Body of pancreas (tissue), 4 donors: ENCODE results near the gene CD300H. TPM values are rescaled to one million over a fixed set of nuclear protein-coding genes. Genes with fewer than 3 reads are reported as not detected.

Experiments
- ATAC-seq: fragments of 150-250 bp; one replicate; pipeline ENCODE4 v1.9.1; 2016
- DNase-seq, 4 donors: peaks; one replicate each; pipeline ENCODE4 v3.0.0-alpha.2; 2019
- H3K27ac ChIP-seq, 4 donors: fragments of 200-600 bp; sonication (generic); 1 replicate in 3 of 4; 2 replicates in 1 of 4; pipeline versions ENCODE4 v1.5.1 to v1.6.1; 2016 to 2019; ENCODE audit warnings: mild to moderate bottlenecking in 1 of 4, mixed read lengths in 1 of 4, moderate library complexity in 1 of 4
- H3K27me3 ChIP-seq, 2 donors: fragments of 200-600 bp; sonication (generic); one replicate each; pipeline ENCODE4 v1.6.0; 2016; ENCODE audit warnings: mild to moderate bottlenecking in 1 of 2
- H3K36me3 ChIP-seq, 2 donors: fragments of 200-600 bp; sonication (generic); replicated peaks in 1 of 2; 2 replicates each; pipeline ENCODE4 v1.5.1; 2016; ENCODE audit warnings: low read depth in 2 of 2; ENCODE audit not compliant: insufficient read depth in 1 of 2
- H3K4me1 ChIP-seq: fragments of 200-600 bp; sonication (generic); one replicate; pipeline ENCODE4 v1.6.0; 2016
- H3K4me3 ChIP-seq, 2 donors: fragments of 200-600 bp; sonication (generic); 1 replicate in 1 of 2; 2 replicates in 1 of 2; pipeline ENCODE4 v1.5.1; 2016 to 2019
- H3K9me3 ChIP-seq, 3 donors: fragments of 200-600 bp; sonication (generic); 1 replicate in 2 of 3; 2 replicates in 1 of 3; pipeline ENCODE4 v1.5.1; 2016
- POLR2A ChIP-seq, 3 donors: fragments of 450-650 bp; IDR thresholded peaks; one replicate each; pipeline ENCODE4 v1.6.1; 2016; ENCODE audit warnings: antibody characterized with exemption in 3 of 3, mild to moderate bottlenecking in 2 of 3
- WGBS, 2 donors: methylation state at CpG; one replicate each; pipeline ENCODE4 v1.1.5; 2017; 5-methylcytosine and 5-hydroxymethylcytosine counted together
- intact Hi-C: fragments of 100-400 bp; cut with DNase I; formaldehyde crosslinking; loops from one replicate; pipeline ENCODE4 v1.15.1; 2023
- total RNA-seq, 2 donors: library from RNA; depleted of rRNA; stranded (reverse); fragments of >200 nt; gene quantifications; one replicate each; pipeline ENCODE4 v1.1.0, GENCODE V29; 2016
- TF ChIP-seq, protein P1 (sequence below), 7 experiments: fragments of 450-650 bp in 4 of 7; fragments of 200-600 bp in 3 of 7; sonication (generic) in 3 of 7; IDR thresholded peaks; one replicate each; pipeline ENCODE4 v1.5.1; 2016 to 2019; ENCODE audit warnings: antibody characterized with exemption in 7 of 7

The CD300H gene
- not detected for total RNA-seq

DNA sequence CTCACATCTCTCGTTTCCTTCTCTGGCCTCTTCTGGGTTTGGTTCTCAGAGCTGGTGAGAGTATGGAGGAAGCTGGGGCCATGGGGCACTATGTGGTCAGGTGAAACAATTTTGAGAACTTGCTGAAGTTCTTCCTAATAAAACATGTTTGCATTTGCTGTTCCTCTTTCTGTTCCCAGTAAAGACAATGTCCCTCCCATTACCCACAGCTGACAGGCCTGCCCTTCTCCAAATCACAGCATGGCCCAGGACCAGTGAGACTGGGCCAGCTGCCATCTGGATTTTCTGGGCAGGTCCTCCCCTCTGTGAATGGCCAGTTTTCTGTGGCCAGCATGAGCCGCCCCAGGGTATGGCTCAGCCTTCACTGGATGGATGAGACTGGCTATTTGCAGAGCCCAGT lies at the start of gene CD300H:
CD300H (minus strand) TSS at position 113 of the 400 bp plus-strand sequence.
- Histone ChIP-seq H3K27me3 (no peaks in the 10 kb centered on the region), H3K36me3 (no peaks in the 10 kb centered on the region), H3K9me3 (no peaks in the 10 kb centered on the region), H3K27ac (no peak within 1 kb of the TSS), H3K4me3 (no peak within 1 kb of the TSS), H3K4me1 (no peaks in the 10 kb centered on the region)
- WGBS, 2 donors = 64 to 67% methylated on average over 2 of the region's 2 CpGs
- intact Hi-C loops = no loop called here
- TF ChIP-seq, protein P1, sequence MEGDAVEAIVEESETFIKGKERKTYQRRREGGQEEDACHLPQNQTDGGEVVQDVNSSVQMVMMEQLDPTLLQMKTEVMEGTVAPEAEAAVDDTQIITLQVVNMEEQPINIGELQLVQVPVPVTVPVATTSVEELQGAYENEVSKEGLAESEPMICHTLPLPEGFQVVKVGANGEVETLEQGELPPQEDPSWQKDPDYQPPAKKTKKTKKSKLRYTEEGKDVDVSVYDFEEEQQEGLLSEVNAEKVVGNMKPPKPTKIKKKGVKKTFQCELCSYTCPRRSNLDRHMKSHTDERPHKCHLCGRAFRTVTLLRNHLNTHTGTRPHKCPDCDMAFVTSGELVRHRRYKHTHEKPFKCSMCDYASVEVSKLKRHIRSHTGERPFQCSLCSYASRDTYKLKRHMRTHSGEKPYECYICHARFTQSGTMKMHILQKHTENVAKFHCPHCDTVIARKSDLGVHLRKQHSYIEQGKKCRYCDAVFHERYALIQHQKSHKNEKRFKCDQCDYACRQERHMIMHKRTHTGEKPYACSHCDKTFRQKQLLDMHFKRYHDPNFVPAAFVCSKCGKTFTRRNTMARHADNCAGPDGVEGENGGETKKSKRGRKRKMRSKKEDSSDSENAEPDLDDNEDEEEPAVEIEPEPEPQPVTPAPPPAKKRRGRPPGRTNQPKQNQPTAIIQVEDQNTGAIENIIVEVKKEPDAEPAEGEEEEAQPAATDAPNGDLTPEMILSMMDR (IDR thresholded peaks at IDR 0.05) = no peak
- TF ChIP-seq POLR2A (IDR thresholded peaks at IDR 0.05) = no peak
- DNase-seq (peak in 1 of 4 donors; percentile 23), ATAC-seq (no peak)

DNA sequence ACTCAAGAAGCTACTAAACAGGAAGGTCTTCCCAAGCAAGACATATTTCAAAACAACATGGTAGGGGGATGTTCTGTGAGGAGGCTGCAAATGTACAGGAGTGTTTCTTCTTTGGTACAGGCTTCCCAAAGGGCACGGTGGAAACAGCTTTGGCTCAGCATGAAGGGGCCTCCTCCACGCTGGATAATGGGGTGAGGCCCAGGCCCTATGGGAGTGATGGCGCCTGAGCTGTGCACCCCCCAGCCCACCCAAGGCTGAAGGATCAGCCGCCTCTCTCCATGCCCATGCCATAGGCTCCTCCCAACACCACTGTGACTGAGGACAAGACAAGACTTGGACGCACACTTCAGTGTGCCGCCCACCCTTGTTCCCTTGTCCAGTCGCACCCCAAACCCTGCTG lies 49.4 kb upstream of the CD300H start:
- ATAC-seq (no peak), DNase-seq (no peak)
- Histone ChIP-seq H3K4me1 (no peaks in the 10 kb centered on the region), H3K36me3 (no peaks in the 10 kb centered on the region), H3K27ac (no peak overlapping the region), H3K4me3 (no peak overlapping the region), H3K27me3 (no peaks in the 10 kb centered on the region), H3K9me3 (no peaks in the 10 kb centered on the region)
- 74 to 87% methylated on average over 6 to 7 of the region's 7 CpGs for WGBS, 2 donors
- intact Hi-C loops = no loop called here
- TF ChIP-seq, protein P1 (IDR thresholded peaks at IDR 0.05) = no peak
- TF ChIP-seq POLR2A (IDR thresholded peaks at IDR 0.05) = no peak

DNA sequence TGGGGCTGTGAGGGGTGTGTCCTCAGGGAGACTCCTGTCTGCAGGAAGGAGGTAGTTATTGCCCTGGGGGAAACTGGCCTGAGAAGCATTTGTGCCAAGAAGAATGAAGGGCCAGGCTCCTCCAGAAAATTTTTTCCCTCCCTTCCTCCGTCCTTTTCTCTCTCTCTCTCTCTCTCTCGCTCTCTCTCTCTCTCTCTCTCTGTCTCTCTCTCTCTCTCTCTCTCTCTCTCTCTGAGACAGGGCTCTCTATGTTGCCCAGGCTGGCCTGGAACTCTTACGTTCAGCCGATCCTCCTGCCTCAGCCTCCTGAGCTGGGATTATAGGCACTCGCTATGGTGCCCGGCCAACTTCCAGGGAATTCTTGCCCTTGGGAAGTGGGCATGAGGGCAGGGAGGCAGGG lies 44.7 kb upstream of the CD300H start:
- TF ChIP-seq, protein P1 (IDR thresholded peaks at IDR 0.05) = no peak
- TF ChIP-seq POLR2A (IDR thresholded peaks at IDR 0.05) = no peak
- Histone ChIP-seq H3K4me1 (no peaks in the 10 kb centered on the region), H3K4me3 (no peak overlapping the region), H3K27me3 (no peaks in the 10 kb centered on the region), H3K9me3 (no peaks in the 10 kb centered on the region), H3K36me3 (no peaks in the 10 kb centered on the region), H3K27ac (no peak overlapping the region)
- 59 to 65% methylated on average over 6 of the region's 6 CpGs for WGBS, 2 donors
- intact Hi-C loops = no loop called here
- no peak for DNase-seq
- ATAC-seq = no peak

DNA sequence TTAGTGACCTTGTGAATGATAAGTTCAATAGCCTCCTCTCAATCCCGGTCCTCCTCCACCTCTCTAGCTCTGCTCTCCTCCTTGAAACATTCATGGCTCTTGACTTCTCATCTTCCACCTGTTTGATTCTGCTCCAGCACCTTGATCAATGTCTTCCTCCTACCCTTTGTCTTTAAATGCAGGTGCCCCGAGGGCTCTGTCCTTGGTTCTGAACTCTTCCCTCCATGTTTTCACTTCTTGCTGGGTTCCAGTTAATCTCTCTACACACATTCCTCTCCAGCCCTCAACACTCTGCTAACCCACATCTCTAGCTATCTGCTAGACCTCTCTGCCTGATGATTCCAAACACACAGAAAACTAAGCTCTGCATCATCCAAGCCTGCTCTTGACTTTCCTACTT lies 42.8 kb upstream of the CD300H start:
- H3K4me1 ChIP-seq = no peaks in the 10 kb centered on the region
- no peaks in the 10 kb centered on the region for H3K36me3 ChIP-seq
- ATAC-seq (no peak), DNase-seq (no peak)
- H3K27ac ChIP-seq = no peak overlapping the region
- H3K9me3 ChIP-seq = no peaks in the 10 kb centered on the region
- TF ChIP-seq, protein P1 (IDR thresholded peaks at IDR 0.05) = no peak
- TF ChIP-seq POLR2A (IDR thresholded peaks at IDR 0.05) = no peak
- H3K4me3 ChIP-seq = no peak overlapping the region
- 22 to 35% methylated on average over 2 of the region's 2 CpGs for WGBS, 2 donors
- intact Hi-C loops = no loop called here
- H3K27me3 ChIP-seq = no peaks in the 10 kb centered on the region

DNA sequence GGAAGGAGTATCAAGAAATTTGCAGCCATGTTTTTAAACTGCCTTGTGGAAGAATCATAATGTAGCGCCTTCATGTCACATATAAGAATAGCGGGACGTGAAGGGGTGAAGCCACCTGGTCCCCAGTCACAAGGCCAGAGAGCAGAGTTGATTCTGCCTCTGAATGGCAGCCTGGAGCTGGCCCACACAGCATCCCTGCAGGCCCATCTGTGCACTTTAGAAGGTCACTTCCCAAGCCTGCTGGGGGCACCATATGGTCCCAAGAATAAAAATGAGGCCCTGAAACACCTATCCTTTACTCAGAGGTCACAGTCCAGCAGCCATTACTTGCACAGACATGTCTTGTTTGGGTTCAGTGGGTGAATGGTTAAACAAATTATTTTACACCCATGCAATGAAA lies 41.2 kb upstream of the CD300H start:
- Histone ChIP-seq H3K4me1 (no peaks in the 10 kb centered on the region), H3K9me3 (no peaks in the 10 kb centered on the region), H3K4me3 (no peak overlapping the region), H3K27me3 (no peaks in the 10 kb centered on the region), H3K36me3 (no peaks in the 10 kb centered on the region), H3K27ac (no peak overlapping the region)
- ATAC-seq (no peak), DNase-seq (no peak)
- intact Hi-C loops = no loop called here
- 92 to 95% methylated on average over 3 of the region's 3 CpGs for WGBS, 2 donors
- no peak for TF ChIP-seq POLR2A (IDR thresholded peaks at IDR 0.05)
- TF ChIP-seq, protein P1 (IDR thresholded peaks at IDR 0.05) = no peak
